ENCODE measurements around the gene MYO5B. TPM values are rescaled to one million over a fixed set of nuclear protein-coding genes. Genes with fewer than 3 reads are reported as not detected.

Gene MYO5B
- total and polyA plus RNA-seq, 2 of the 4 experiments (the other 2 are of a cell fraction) = 0.24 to 0.54 TPM

DNA sequence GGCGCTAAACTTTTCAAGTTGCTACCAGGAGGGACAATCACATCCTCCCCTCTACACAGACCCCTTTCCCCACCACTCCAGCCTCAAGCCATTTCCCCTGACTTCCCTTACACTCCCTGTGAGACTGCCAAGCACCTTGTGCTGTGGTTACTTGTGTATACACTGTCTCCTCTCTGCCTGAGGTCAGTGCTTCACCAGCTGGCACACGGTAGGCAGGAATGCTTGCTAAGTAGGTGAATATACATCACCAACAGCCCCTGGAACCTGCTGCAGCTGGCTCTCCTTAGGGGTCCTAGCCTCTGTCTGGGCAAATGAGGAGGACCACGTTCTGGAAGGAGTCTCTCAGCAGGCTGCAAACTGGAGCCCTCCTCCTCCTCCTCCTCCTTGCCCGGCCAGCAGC lies 343.3 kb downstream of the MYO5B start:
- Histone ChIP-seq H2BK5ac (ENCODE audit: low read depth, low read length, poor library complexity, severe bottlenecking) (no peak overlapping the region), H3K79me1 (ENCODE audit: low read depth in 1 of 2, low read length in 2 of 2) (no peaks in the 10 kb centered on the region), H3K14ac (replicated peaks; ENCODE audit: low read depth, low read length) (no peak overlapping the region), H3K9ac (ENCODE audit: low read depth, low read length) (no peak overlapping the region), H2AFZ (replicated peaks; ENCODE audit: low read length, poor library complexity) (no peak overlapping the region), H3K36me3 (ENCODE audit: control insufficient read depth, insufficient read depth, low read length) (no peaks in the 10 kb centered on the region), H2AK5ac (ENCODE audit: low read depth, low read length) (no peak overlapping the region), H3K23ac (ENCODE audit: low read depth, low read length) (no peak overlapping the region), H3K18ac (ENCODE audit: low read depth, low read length) (no peak overlapping the region), H3K27me3 (ENCODE audit: control insufficient read depth, insufficient read depth, low read length) (peaks cover 5% of the 10 kb centered on the region; the same call in 1 of the 2 replicates), H2AK9ac (replicated peaks; ENCODE audit: low read depth, low read length, poor library complexity) (no peak overlapping the region), H3K4me1 (ENCODE audit: control insufficient read depth, insufficient read depth, low read length) (peaks cover 7% of the 10 kb centered on the region), H3K4me3 (ENCODE audit: insufficient read depth, low read depth, low read length) (no peak overlapping the region), H2BK20ac (ENCODE audit: low read depth, low read length) (no peak overlapping the region), H2BK120ac (ENCODE audit: low read depth, low read length) (no peak overlapping the region), H4K5ac (ENCODE audit: low read depth, low read length) (no peak overlapping the region), H3K4me2 (ENCODE audit: low read depth, low read length) (no peak overlapping the region), H4K91ac (ENCODE audit: insufficient read depth, low read depth, low read length) (no peak overlapping the region), H4K8ac (ENCODE audit: low read depth in 2 of 2, low read length in 2 of 2) (no peak overlapping the region), H3K9me1 (ENCODE audit: insufficient read depth, low read length) (peaks cover 11% of the 10 kb centered on the region; the same call in 1 of the 2 replicates), H3K4ac (ENCODE audit: low read depth, low read length) (no peak overlapping the region), H3K9me3 (ENCODE audit: control insufficient read depth, insufficient read depth, low read length) (no peaks in the 10 kb centered on the region), H3K27ac (ENCODE audit: insufficient read depth, low read length) (no peak overlapping the region), H2BK15ac (ENCODE audit: low read depth, low read length) (no peak overlapping the region), H4K20me1 (ENCODE audit: insufficient read depth, low read length) (no peaks in the 10 kb centered on the region), H3K56ac (ENCODE audit: extremely low read depth, insufficient read depth, low read length) (no peak overlapping the region)
- dilution Hi-C loops (cut with HindIII; ENCODE audit: low sequenced_read_pairs, unreplicated experiment) (no loop called here), in situ Hi-C loops (cut with MboI; ENCODE audit: low sequenced_read_pairs) (no loop called here), intact Hi-C loops (cut with micrococcal nuclease) (no loop called here)
- CTCF ChIA-PET = interaction anchor here (0.6 kb wide), 1 partner anchor 9 kb away, joined by 3 read pairs; no protein-coding TSS in a partner anchor
- BruUV-seq (replicated peaks) = no TSS peak
- no peak for ATAC-seq (ENCODE audit: low read depth)
- POLR2A ChIA-PET (ENCODE audit: unreplicated experiment) = no interaction called here
- TF ChIP-seq POLR2A (IDR thresholded peaks at IDR 0.05; ENCODE audit: low read depth, low read length) = no peak
- TF ChIP-seq FOS (IDR thresholded peaks at IDR 0.05; ENCODE audit: low read depth, low read length) = no peak
- no peak for TF ChIP-seq MXI1 (IDR thresholded peaks at IDR 0.05; ENCODE audit: borderline replicate concordance, low read depth, low read length)
- TF ChIP-seq, protein P1, sequence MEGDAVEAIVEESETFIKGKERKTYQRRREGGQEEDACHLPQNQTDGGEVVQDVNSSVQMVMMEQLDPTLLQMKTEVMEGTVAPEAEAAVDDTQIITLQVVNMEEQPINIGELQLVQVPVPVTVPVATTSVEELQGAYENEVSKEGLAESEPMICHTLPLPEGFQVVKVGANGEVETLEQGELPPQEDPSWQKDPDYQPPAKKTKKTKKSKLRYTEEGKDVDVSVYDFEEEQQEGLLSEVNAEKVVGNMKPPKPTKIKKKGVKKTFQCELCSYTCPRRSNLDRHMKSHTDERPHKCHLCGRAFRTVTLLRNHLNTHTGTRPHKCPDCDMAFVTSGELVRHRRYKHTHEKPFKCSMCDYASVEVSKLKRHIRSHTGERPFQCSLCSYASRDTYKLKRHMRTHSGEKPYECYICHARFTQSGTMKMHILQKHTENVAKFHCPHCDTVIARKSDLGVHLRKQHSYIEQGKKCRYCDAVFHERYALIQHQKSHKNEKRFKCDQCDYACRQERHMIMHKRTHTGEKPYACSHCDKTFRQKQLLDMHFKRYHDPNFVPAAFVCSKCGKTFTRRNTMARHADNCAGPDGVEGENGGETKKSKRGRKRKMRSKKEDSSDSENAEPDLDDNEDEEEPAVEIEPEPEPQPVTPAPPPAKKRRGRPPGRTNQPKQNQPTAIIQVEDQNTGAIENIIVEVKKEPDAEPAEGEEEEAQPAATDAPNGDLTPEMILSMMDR (conservative IDR thresholded peaks at IDR 0.05; ENCODE audit: low read depth, low read length) = no peak
- TF ChIP-seq BHLHE40 (IDR thresholded peaks at IDR 0.05; ENCODE audit: low read depth, low read length) = no peak
- no peak for TF ChIP-seq CEBPB (IDR thresholded peaks at IDR 0.05; ENCODE audit: low read depth, low read length)
- no peak for TF ChIP-seq SMC3 (IDR thresholded peaks at IDR 0.05; ENCODE audit: low read depth, low read length)
- no peak for TF ChIP-seq RCOR1 (IDR thresholded peaks at IDR 0.05; ENCODE audit: insufficient replicate concordance, low read length)
- no peak for TF ChIP-seq RFX5 (IDR thresholded peaks at IDR 0.05; ENCODE audit: low read depth, low read length)
- TF ChIP-seq RAD21 (IDR thresholded peaks at IDR 0.05; ENCODE audit: low read length) = no peak
- TF ChIP-seq MAZ (IDR thresholded peaks at IDR 0.05; ENCODE audit: borderline replicate concordance, low read depth, low read length) = no peak
- DNase-seq = no peak
- no CpG with 5 or more reads among the region's 4 CpGs for WGBS, 2 experiments (ENCODE audit: extremely low coverage in 2 of 2, insufficient read length in 1 of 2)

All from IMR-90 (cell line).